Astrocyte of the spinal cord (primary cell): Measurements from ENCODE around the gene CDK5RAP2.

Source experiments
- DNase-seq: peaks from one replicate; pipeline ENCODE4 v3.0.0; 2011; ENCODE audit warnings: low read depth, low spot score
- H3K4me3 ChIP-seq: 2 replicates; pipeline ENCODE4 v1.5.1; 2011; ENCODE audit warnings: low read depth, mild to moderate bottlenecking, low read length, moderate library complexity
- in situ Hi-C: cut with HindIII; loops from 2 replicates; pipeline ENCODE4 v1.10.0; 2017; ENCODE audit warnings: low sequenced_read_pairs
- TF ChIP-seq, protein P1 (sequence below): IDR thresholded peaks from 2 replicates; pipeline ENCODE4 v1.5.1; 2012; ENCODE audit warnings: low read depth, mild to moderate bottlenecking, low read length, inconsistent platforms

Gene CDK5RAP2

DNA sequence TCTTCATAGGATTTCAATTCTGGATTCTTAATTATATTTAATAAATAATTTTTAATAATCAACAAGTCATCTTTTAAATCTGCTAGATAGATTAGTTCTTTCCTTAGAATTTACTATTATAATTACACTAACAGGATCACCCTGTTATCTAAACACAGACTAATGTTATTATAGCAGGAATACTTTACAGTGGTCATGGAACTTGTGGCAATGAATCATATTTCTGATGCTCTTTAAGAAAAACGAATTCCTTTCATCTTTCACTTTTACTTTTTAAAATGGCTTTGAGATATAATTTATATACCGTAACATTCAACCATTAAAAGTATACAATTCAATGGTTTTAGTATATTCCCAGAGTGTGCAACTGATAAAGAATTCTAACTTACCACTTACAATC lies 29.7 kb upstream of the CDK5RAP2 start:
- H3K4me3 ChIP-seq = no peak overlapping the region
- DNase-seq = peak; percentile 36
- in situ Hi-C loops = no loop called here
- TF ChIP-seq, protein P1, sequence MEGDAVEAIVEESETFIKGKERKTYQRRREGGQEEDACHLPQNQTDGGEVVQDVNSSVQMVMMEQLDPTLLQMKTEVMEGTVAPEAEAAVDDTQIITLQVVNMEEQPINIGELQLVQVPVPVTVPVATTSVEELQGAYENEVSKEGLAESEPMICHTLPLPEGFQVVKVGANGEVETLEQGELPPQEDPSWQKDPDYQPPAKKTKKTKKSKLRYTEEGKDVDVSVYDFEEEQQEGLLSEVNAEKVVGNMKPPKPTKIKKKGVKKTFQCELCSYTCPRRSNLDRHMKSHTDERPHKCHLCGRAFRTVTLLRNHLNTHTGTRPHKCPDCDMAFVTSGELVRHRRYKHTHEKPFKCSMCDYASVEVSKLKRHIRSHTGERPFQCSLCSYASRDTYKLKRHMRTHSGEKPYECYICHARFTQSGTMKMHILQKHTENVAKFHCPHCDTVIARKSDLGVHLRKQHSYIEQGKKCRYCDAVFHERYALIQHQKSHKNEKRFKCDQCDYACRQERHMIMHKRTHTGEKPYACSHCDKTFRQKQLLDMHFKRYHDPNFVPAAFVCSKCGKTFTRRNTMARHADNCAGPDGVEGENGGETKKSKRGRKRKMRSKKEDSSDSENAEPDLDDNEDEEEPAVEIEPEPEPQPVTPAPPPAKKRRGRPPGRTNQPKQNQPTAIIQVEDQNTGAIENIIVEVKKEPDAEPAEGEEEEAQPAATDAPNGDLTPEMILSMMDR = no peak

DNA sequence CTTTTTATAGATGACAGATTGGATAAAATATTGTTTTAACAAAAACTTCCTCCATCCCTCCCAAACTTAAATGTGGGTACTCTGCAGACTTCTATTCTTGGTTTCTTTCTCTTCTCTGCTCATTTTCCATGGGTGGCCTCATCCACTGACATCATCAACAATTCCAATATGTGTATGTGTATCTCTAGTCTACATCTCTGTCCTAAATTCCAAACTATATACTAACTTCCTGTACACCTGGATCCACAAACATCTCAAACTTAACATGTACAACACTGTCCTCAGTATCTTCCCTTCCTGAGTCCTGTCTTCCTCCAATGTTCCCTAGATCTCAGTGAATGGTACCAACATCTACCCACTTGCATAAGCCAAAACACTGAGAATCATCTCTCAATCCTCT lies 28.5 kb upstream of the CDK5RAP2 start:
- TF ChIP-seq, protein P1 = no peak
- in situ Hi-C loops = no loop called here
- no peak for DNase-seq
- H3K4me3 ChIP-seq = no peak overlapping the region

DNA sequence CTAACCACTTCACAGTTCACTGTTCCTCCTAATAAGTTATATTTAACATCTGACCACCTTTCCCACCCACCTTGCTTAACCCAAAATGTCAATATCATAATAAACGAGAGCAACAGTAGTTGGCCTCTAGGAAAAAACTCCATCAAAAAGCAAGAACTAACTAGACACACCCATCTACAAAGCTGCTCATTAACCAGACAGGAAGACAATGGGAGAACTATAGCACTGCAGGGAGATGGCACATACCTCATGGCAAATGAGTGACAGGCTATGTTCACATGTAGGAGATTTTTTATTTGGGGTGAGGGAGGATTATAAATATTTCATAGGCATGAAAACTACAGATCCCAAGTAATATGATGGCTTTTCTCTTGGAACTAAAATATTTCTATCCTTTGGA lies 23.6 kb upstream of the CDK5RAP2 start:
- no peak for DNase-seq
- no peak overlapping the region for H3K4me3 ChIP-seq
- in situ Hi-C loops = no loop called here
- TF ChIP-seq, protein P1 = no peak

DNA sequence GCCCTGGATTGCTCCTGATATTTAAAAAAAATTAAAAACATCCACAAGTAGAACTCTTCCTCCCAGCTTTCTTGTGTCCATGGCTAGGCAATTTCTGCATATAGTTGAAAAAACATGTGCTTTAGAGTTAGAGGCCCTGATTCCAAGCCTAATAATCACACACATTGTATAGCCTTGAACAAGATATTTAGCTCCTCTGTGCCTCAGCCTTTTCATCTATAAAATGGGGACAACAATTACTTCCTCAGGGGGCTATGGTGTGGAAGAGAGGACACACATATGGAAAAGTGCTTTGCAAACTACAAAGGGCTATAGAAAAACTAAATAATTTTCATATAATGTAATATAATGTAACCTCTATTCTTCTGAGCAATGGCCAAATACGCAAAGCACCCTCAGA lies 23.0 kb upstream of the CDK5RAP2 start:
- H3K4me3 ChIP-seq = no peak overlapping the region
- TF ChIP-seq, protein P1 = no peak
- in situ Hi-C loops = no loop called here
- no peak for DNase-seq

DNA sequence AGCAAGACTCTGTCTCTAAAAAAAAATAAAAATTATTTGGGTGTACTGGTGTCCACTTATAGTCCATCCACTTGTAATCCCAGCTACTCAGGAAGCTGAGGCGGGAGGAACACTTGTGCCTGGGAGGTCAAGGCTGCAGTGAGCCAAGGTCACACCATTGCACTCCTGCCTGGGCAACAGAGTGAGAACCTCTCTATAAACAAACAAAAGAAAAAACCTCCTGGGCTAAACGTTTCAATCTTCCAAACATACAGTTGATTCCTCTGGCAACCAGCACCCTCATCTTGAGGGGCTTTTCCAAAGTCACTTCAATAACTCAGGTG lies 13.9 kb upstream of the CDK5RAP2 start:
- in situ Hi-C loops = no loop called here
- TF ChIP-seq, protein P1 = no peak
- DNase-seq = no peak
- no peak overlapping the region for H3K4me3 ChIP-seq

DNA sequence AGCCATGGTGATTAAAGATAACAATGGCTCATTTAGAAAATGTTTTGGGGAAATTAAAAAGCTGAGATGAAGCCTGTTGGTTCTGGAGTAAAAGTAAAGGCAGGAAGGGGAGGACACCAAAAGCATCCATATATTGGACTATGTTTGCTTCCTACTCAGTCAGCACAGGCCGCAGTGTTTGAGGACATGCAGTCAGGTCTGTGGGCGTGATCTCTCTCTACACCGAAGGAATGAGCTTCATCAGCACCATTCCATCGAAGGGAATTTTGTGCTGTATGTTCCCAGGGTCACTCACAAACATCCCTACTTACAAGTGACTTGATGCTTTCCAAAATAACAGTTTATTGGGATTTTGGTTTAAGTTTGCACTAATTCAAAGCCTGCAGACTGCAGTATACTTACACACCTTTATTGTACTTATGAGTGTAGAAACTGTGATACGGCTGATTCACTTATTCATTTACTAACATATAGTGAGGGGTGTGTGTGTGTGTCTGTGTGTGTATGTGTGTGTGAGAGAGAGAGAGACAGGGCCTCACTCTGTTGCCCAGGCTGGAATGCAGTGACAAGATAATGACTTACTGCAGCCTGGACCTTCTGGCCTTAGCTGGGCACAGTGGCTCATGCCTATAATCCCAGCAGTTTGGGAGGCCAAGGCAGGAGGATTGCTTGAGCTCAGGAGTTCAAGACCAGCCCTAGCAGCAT lies 13.4 kb upstream of the CDK5RAP2 start:
- H3K4me3 ChIP-seq = no peak overlapping the region
- in situ Hi-C loops = no loop called here
- DNase-seq = no peak
- TF ChIP-seq, protein P1 = no peak
